ENCODE data around the gene CACNG4. TPM values are rescaled to one million over a fixed set of nuclear protein-coding genes. Genes with fewer than 3 reads are reported as not detected.

The CACNG4 gene
- total and polyA plus RNA-seq, 9 of the 15 experiments (the other 6 are each of a cell fraction or from before 2014, with no cell fraction given), result 0.07 TPM; not detected in 8

GRCh38 chr17:66987059-66987616 lies 22.6 kb downstream of the CACNG4 start:
- in situ Hi-C loops (cut with MboI) (no loop called here), intact Hi-C loops (cut with micrococcal nuclease) (no loop called here)
- BruUV-seq (replicated peaks), result no TSS peak
- Histone ChIP-seq H3K4me2 (ENCODE audit: insufficient read depth, low read length) (no peak overlapping the region), H3K27ac (ENCODE audit: extremely low read depth, low read depth, low read length) (no peak overlapping the region), H3K9ac (ENCODE audit: insufficient read depth in 1 of 2, low read depth in 2 of 2, low read length in 2 of 2) (no peak overlapping the region), H3K4me1 (replicated peaks in 1 of 2; ENCODE audit: control insufficient read depth in 2 of 2, insufficient read depth in 2 of 2, low read length in 2 of 2) (no peaks in the 10 kb centered on the region), H3K4me3 (no peak overlapping the region), H3K9me1 (ENCODE audit: control insufficient read depth, insufficient read depth, low read length) (no peaks in the 10 kb centered on the region), H3K9me3 (replicated peaks; ENCODE audit: control insufficient read depth, insufficient read depth, low read depth, low read length) (no peaks in the 10 kb centered on the region; the same call in 1 of the 2 replicates), H2AFZ (ENCODE audit: low read depth, low read length) (no peak overlapping the region), H3K36me3 (ENCODE audit: control insufficient read depth, insufficient read depth, low read length) (no peaks in the 10 kb centered on the region), H3K27me3 (ENCODE audit: control insufficient read depth in 2 of 2, insufficient read depth in 2 of 2, low read length in 2 of 2) (peaks cover 33 to 67% of the 10 kb centered on the region in 2 experiments), H4K20me1 (replicated peaks; ENCODE audit: control insufficient read depth, insufficient read depth, low read length) (peaks cover 10% of the 10 kb centered on the region; the same call in 1 of the 2 replicates), H3K79me2 (ENCODE audit: control insufficient read depth, insufficient read depth, low read length) (no peaks in the 10 kb centered on the region)
- 0% methylated on average over 2 of the region's 2 CpGs for WGBS (ENCODE audit: insufficient coverage, low coverage, missing lambda C conversion rate)
- ATAC-seq, result no peak
- FAIRE-seq, result no peak
- ChIA-PET CTCF (ENCODE audit: low intra/inter-chr PET ratio) (no interaction called here), POLR2A (interaction anchor here (1.2 kb wide), 1 partner anchor 9 kb away, joined by 4 read pairs; no protein-coding TSS in a partner anchor)
- no peak for DNase-seq (ENCODE audit: extremely low read depth in 1 of 4, low spot score in 3 of 4)
- TF ChIP-seq TCFL5 (CRISPR knock-in tag; conservative IDR thresholded peaks at IDR 0.05) (no peak), GTF2F1 (IDR thresholded peaks at IDR 0.05; ENCODE audit: low read depth, low read length) (no peak), MAFG (tag; conservative IDR thresholded peaks at IDR 0.05) (no peak), ATF7 (IDR thresholded peaks at IDR 0.05) (no peak), JUND (IDR thresholded peaks at IDR 0.05; ENCODE audit: borderline replicate concordance, low read depth, low read length) (no peak), JUND (tag; IDR thresholded peaks at IDR 0.05; ENCODE audit: borderline replicate concordance, low read depth, low read length) (no peak)
- TF ChIP-seq, protein P1, sequence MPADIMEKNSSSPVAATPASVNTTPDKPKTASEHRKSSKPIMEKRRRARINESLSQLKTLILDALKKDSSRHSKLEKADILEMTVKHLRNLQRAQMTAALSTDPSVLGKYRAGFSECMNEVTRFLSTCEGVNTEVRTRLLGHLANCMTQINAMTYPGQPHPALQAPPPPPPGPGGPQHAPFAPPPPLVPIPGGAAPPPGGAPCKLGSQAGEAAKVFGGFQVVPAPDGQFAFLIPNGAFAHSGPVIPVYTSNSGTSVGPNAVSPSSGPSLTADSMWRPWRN (IDR thresholded peaks at IDR 0.05; ENCODE audit: low read depth), result no peak
- TF ChIP-seq, protein P2, sequence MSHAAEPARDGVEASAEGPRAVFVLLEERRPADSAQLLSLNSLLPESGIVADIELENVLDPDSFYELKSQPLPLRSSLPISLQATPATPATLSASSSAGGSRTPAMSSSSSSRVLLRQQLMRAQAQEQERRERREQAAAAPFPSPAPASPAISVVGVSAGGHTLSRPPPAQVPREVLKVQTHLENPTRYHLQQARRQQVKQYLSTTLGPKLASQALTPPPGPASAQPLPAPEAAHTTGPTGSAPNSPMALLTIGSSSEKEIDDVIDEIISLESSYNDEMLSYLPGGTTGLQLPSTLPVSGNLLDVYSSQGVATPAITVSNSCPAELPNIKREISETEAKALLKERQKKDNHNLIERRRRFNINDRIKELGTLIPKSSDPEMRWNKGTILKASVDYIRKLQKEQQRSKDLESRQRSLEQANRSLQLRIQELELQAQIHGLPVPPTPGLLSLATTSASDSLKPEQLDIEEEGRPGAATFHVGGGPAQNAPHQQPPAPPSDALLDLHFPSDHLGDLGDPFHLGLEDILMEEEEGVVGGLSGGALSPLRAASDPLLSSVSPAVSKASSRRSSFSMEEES (CRISPR knock-in tag; IDR thresholded peaks at IDR 0.05), result no peak

All from K562 (cell line).